LNCAP (cell line): ENCODE measurements around the gene RNASEH2C.

Source experiments
- TF ChIP-seq, protein P1 (sequence below): fragments of 450-650 bp; IDR thresholded peaks from 2 replicates; pipeline ENCODE4 v1.5.1; 2017; ENCODE audit warnings: mild to moderate bottlenecking

Gene RNASEH2C

DNA sequence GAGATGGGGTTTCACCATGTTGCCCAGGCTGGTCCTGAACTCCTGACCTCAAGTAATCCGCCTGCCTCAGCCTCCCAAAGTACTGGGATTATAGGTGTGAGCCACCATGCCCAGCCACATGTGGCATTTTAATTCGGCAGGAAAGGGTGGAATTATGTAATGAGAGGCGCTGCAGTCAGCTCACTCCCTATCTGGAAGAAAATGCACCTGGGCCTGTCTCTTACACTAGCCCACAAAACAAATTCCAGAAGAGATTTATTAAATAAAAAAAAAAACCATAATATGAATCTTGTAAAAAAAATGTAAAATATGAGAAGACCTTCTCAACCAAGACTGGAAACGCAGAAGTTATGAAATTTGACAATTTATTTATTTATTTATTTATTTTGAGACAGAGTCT, 16.8 kb downstream of the RNASEH2C start:
- TF ChIP-seq, protein P1, sequence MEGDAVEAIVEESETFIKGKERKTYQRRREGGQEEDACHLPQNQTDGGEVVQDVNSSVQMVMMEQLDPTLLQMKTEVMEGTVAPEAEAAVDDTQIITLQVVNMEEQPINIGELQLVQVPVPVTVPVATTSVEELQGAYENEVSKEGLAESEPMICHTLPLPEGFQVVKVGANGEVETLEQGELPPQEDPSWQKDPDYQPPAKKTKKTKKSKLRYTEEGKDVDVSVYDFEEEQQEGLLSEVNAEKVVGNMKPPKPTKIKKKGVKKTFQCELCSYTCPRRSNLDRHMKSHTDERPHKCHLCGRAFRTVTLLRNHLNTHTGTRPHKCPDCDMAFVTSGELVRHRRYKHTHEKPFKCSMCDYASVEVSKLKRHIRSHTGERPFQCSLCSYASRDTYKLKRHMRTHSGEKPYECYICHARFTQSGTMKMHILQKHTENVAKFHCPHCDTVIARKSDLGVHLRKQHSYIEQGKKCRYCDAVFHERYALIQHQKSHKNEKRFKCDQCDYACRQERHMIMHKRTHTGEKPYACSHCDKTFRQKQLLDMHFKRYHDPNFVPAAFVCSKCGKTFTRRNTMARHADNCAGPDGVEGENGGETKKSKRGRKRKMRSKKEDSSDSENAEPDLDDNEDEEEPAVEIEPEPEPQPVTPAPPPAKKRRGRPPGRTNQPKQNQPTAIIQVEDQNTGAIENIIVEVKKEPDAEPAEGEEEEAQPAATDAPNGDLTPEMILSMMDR, result no peak

DNA sequence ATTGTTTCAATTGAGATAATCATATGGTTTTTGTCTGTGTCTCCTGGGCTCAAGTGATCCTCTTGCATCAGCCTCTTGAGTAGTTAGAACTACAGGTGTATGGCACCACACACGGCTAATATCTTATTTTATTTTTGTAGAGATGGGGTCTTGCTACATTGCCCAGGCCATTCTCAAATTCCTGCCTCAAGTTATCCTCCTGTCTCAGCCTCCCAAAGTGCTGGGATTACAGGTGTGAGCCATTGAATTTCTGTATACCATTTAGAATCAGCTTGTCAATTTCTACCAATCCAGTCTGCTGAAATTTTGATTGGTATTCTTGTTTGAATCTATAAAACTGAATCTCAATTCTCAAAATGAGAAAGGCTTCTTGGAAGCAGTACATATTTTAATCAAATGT, 18.9 kb downstream of the RNASEH2C start:
- TF ChIP-seq, protein P1, result no peak

DNA sequence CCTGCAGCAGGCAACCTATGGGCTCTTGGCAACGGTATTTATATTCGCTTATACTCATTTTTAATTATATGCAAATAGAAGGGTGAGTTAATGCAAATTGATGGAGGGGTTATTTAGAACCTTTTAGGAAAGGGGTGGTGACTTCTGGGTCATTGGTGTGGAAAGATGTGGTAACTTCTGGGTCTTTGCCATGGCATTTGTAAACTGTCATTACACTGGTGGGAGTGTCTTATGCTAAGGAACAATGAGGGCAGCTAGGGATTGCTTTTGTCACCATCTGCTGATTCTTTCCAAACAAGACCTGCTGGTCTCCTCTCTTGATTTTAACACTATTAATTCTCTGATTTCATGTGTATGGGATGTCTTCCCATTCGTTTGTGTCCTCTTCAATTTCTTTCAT, 20.2 kb downstream of the RNASEH2C start:
- TF ChIP-seq, protein P1, result no peak

DNA sequence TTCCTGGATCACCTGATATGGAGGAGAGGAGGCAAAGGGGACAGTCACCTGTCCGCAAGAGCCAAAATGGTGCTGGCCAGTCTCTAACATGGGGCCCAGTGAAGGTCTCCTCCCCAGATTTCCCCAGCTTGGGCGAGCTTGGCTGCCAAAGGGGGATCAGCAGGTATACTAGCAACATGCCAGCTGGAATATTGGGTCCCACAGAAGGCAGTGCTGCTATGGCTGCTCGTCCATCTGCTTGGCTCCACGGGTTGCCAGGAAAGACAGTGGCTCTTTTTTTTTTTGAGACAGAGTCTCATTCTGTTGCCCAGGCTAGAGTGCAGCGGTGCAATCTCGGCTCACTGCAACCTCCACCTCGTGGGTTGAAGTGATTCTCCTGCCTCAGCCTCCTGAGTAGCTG, 21.3 kb downstream of the RNASEH2C start:
- TF ChIP-seq, protein P1, result no peak

DNA sequence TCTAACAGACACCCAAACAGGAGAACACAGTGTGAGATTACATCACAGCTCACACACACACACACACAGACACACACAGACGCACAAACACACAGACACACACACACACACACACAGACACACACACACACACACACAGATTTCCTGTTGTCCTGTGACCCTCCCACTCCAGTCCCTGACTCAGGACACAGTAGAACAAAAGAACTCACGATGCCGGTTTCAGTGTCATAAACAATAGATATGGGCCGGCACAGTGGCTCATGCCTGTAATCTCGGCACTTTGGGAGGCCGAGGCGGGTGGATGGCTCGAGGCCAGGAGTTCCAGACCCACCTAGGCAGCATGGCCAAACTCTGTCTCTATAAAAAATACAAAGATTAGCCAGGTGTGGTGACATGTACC, 22.4 kb downstream of the RNASEH2C start:
- TF ChIP-seq, protein P1, result no peak

DNA sequence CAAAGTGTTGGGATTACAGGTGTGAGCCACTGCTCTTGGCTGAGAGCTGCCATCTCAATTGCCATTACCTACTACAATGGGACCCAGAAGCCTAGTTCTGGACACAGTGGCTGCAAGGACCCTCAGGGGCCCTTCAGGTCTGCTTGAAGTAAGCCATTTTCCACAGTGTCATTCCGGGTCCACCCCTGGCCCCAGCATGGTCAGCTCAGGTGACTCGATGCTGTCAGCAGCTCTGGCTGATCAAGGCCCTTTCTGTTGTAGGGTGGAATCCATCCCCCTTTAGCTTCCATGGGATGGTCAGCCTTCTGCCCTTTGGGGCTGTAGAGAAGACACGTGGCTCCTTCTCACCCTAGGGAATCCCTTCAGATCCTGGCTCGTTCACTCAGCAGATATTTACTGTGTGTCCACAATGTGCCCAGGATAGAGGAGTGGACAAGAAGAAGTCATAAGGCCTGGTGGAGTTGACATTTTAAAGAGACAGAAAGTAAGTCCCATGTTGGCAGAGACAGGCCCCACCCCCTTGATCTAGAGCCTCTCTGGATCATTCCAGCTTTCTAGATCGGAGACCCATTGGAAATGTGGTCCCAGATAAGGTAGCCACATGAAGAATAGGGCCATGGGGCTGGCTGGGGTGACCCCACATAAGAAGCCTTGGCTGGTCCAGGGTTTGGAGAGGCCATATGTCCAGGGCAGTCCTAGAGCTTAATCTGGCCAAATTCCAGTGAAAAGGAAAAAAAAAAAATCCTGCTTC, 23.6 kb downstream of the RNASEH2C start:
- TF ChIP-seq, protein P1, result no peak

DNA sequence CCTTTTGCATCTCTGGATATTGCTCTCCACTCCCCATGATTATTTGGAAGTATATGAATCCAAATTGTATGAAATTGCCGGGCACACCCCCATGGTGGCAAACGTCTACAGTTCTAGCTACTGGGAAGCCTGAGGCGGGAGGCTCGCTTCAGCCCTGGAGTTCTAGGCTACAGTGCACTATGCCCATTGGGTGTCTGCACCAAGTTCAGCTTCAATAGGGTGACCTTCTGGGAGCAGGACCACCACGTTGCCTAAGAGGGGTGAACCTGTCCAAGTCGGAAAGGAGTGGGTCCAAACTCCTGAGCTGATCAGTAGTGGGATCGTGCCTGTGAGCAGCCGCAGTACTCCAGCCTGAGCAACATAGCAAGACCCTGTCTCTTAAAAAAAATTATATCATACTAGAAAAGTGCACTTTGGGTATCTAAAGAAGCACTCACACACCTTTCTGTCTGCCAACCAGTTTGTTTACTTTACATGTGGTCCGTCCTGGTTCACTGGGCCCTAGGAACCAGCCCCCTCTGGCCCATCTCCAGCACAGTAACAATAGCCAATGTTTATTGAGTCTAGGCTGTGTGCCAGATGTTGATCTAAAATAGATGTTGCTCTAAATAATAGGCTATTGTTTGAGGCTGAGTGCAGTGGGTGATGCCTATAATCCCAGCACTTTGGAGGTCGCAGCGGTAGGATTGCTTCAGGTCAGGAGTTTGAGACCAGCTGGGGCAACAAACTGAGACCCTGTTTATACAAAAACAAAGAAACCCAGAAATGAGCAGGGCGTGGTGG, 24.9 kb downstream of the RNASEH2C start:
- TF ChIP-seq, protein P1, result no peak
